H1 (cell line): ENCODE measurements around the gene CD99. TPM values are rescaled to one million over a fixed set of nuclear protein-coding genes. Genes with fewer than 3 reads are reported as not detected.

Experiments used
- CTCF ChIA-PET: fragments of 300-600 bp; sonication (Branson Sonifier 250); formaldehyde crosslinking; loops from one replicate; lab custom pipeline; 2021; ENCODE audit not compliant: partially characterized antibody; lab: Charles Lee
- POLR2A ChIA-PET: fragments of 300-600 bp; sonication (Branson Sonifier 250); formaldehyde crosslinking; loops from one replicate; lab custom pipeline; 2021; ENCODE audit warnings: inconsistent platforms; ENCODE audit not compliant: partially characterized antibody; lab: Charles Lee
- DNase-seq, 2 experiments: peaks; one replicate each; pipeline versions ENCODE4 v3.0.0 to v3.0.0-alpha.2; 2010 to 2022; ENCODE audit warnings: low spot score in 2 of 2, low read depth in 1 of 2, mixed read lengths in 1 of 2
- FAIRE-seq: peaks from 2 replicates; lab custom pipeline; 2011; peaks lifted over from hg19 to GRCh38; lab: Jason Lieb, UNC
- H2AFZ ChIP-seq: 2 replicates; pipeline ENCODE4 v1.8.1; 2012; ENCODE audit warnings: low read length, inconsistent platforms
- H2AK5ac ChIP-seq: 2 replicates; pipeline ENCODE4 v1.6.1; 2013; ENCODE audit warnings: low read depth, low read length
- H2BK120ac ChIP-seq: replicated peaks from 2 replicates; pipeline ENCODE3; 2013; ENCODE audit warnings: low read depth, low read length, inconsistent platforms
- H2BK12ac ChIP-seq: 2 replicates; pipeline ENCODE4 v1.6.1; 2013; ENCODE audit warnings: low read depth, low read length
- H2BK15ac ChIP-seq: 2 replicates; pipeline ENCODE4 v1.6.1; 2013; ENCODE audit warnings: low read length
- H2BK20ac ChIP-seq: 2 replicates; pipeline ENCODE4 v1.6.1; 2013; ENCODE audit warnings: low read length
- H2BK5ac ChIP-seq: 2 replicates; pipeline ENCODE4 v1.6.1; 2013; ENCODE audit warnings: low read depth, low read length
- H3K14ac ChIP-seq: 2 replicates; pipeline ENCODE4 v1.6.1; 2013; ENCODE audit warnings: inconsistent platforms; ENCODE audit not compliant: insufficient read length
- H3K18ac ChIP-seq: 2 replicates; pipeline ENCODE4 v1.6.1; 2013; ENCODE audit warnings: low read length; ENCODE audit errors: extremely low read depth
- H3K23ac ChIP-seq: 2 replicates; pipeline ENCODE4 v1.6.1; 2013; ENCODE audit warnings: inconsistent platforms; ENCODE audit not compliant: insufficient read length
- H3K23me2 ChIP-seq: 2 replicates; pipeline ENCODE4 v1.6.1; 2013; ENCODE audit warnings: low read depth, low read length
- H3K27ac ChIP-seq: 2 replicates; pipeline ENCODE4 v1.6.1; 2011; ENCODE audit warnings: low read depth, low read length, inconsistent platforms
- H3K27me3 ChIP-seq, 4 experiments: replicated peaks in 1 of 4; 1 replicate in 1 of 4; 2 replicates in 3 of 4; pipeline versions ENCODE4 v1.6.1 to v1.8.1; 2011 to 2013; ENCODE audit warnings: low read length in 3 of 4, mild to moderate bottlenecking in 3 of 4, inconsistent platforms in 2 of 4, mixed read lengths in 2 of 4, moderate library complexity in 1 of 4; ENCODE audit not compliant: control insufficient read depth in 3 of 4, insufficient read depth in 3 of 4; ENCODE audit errors: extremely low read depth in 1 of 4
- H3K36me3 ChIP-seq, 4 experiments: 2 replicates each; pipeline versions ENCODE4 v1.6.1 to v1.8.1; 2011 to 2013; ENCODE audit warnings: mild to moderate bottlenecking in 4 of 4, low read length in 3 of 4, moderate library complexity in 2 of 4, control low read depth in 1 of 4, inconsistent platforms in 1 of 4; ENCODE audit not compliant: insufficient read depth in 4 of 4, control insufficient read depth in 2 of 4
- H3K4ac ChIP-seq: replicated peaks from 2 replicates; pipeline ENCODE3; 2013; ENCODE audit warnings: low read length, low read depth, mixed read lengths, inconsistent platforms; ENCODE audit not compliant: insufficient read length
- H3K4me1 ChIP-seq, 4 experiments: replicated peaks in 1 of 4; 1 replicate in 1 of 4; 2 replicates in 3 of 4; pipeline versions ENCODE4 v1.6.1 to v1.8.1; 2011 to 2013; ENCODE audit warnings: low read length in 3 of 4, inconsistent platforms in 2 of 4, mixed read lengths in 1 of 4; ENCODE audit not compliant: insufficient read depth in 4 of 4, control insufficient read depth in 3 of 4
- H3K4me2 ChIP-seq, 2 experiments: 2 replicates each; pipeline versions ENCODE4 v1.6.1 to v1.8.1; 2011 to 2013; ENCODE audit warnings: low read depth in 2 of 2, low read length in 2 of 2, control low read depth in 1 of 2, inconsistent platforms in 1 of 2, mild to moderate bottlenecking in 1 of 2; ENCODE audit not compliant: insufficient read depth in 1 of 2
- H3K4me3 ChIP-seq, 4 experiments: fragments of 200-600, 300-600 bp in 1 of 4; sonication (generic), shearing (Covaris generic), sonication (Bioruptor Twin) in 1 of 4; 2 replicates each; pipeline versions ENCODE4 v1.5.1 to v1.8.1; 2011 to 2016; ENCODE audit warnings: low read length in 4 of 4, low read depth in 3 of 4, control low read depth in 2 of 4, inconsistent platforms in 2 of 4, mild to moderate bottlenecking in 2 of 4, mixed read lengths in 1 of 4, moderate library complexity in 1 of 4; ENCODE audit not compliant: insufficient read depth in 2 of 4; ENCODE audit errors: extremely low read depth in 1 of 4
- H3K56ac ChIP-seq: replicated peaks from 2 replicates; pipeline ENCODE3; 2013; ENCODE audit warnings: low read depth, mild to moderate bottlenecking, mixed read lengths, low read length, inconsistent platforms; ENCODE audit not compliant: insufficient read length
- H3K79me1 ChIP-seq: 2 replicates; pipeline ENCODE4 v1.6.1; 2013; ENCODE audit warnings: low read depth, low read length, control low read depth
- H3K79me2 ChIP-seq, 2 experiments: 2 replicates each; pipeline versions ENCODE4 v1.6.1 to v1.8.1; 2012 to 2013; ENCODE audit warnings: low read length in 2 of 2, mild to moderate bottlenecking in 2 of 2, inconsistent platforms in 1 of 2; ENCODE audit not compliant: insufficient read depth in 2 of 2, control insufficient read depth in 1 of 2
- H3K9ac ChIP-seq, 4 experiments: replicated peaks in 1 of 4; 1 replicate in 1 of 4; 2 replicates in 3 of 4; pipeline versions ENCODE4 v1.6.1 to v1.8.1; 2011 to 2013; ENCODE audit warnings: low read depth in 3 of 4, low read length in 3 of 4, control low read depth in 2 of 4, mild to moderate bottlenecking in 2 of 4, moderate library complexity in 2 of 4, inconsistent platforms in 1 of 4; ENCODE audit errors: extremely low read depth in 1 of 4
- H3K9me3 ChIP-seq, 2 experiments: 2 replicates each; pipeline versions ENCODE4 v1.6.1 to v1.8.1; 2012 to 2013; ENCODE audit warnings: mild to moderate bottlenecking in 2 of 2, moderate library complexity in 2 of 2, control low read depth in 1 of 2, inconsistent platforms in 1 of 2, low read depth in 1 of 2, low read length in 1 of 2, mixed read lengths in 1 of 2; ENCODE audit not compliant: insufficient read depth in 2 of 2
- H4K20me1 ChIP-seq, 2 experiments: replicated peaks in 1 of 2; 2 replicates each; pipeline versions ENCODE3 to v1.8.1; 2011 to 2013; ENCODE audit warnings: inconsistent platforms in 2 of 2, low read length in 2 of 2, mild to moderate bottlenecking in 1 of 2; ENCODE audit not compliant: insufficient read depth in 2 of 2, control insufficient read depth in 1 of 2
- H4K5ac ChIP-seq: 2 replicates; pipeline ENCODE4 v1.6.1; 2013; ENCODE audit warnings: low read length, low read depth, mixed read lengths, inconsistent platforms; ENCODE audit not compliant: insufficient read length
- H4K8ac ChIP-seq: 2 replicates; pipeline ENCODE4 v1.8.0; 2013; ENCODE audit warnings: mild to moderate bottlenecking, moderate library complexity, low read length, inconsistent platforms; ENCODE audit not compliant: insufficient read depth; ENCODE audit errors: extremely low read depth
- H4K91ac ChIP-seq: replicated peaks from 2 replicates; pipeline ENCODE3; 2013; ENCODE audit warnings: low read length, mixed read lengths, inconsistent platforms; ENCODE audit not compliant: insufficient read length
- ASH2L ChIP-seq: fragments of 200-600, 300-600 bp; sonication (generic); IDR thresholded peaks from one replicate; pipeline ENCODE4 v1.7.1; 2017; ENCODE audit warnings: low read length
- BACH1 ChIP-seq: IDR thresholded peaks from 2 replicates; pipeline ENCODE4 v1.6.1; 2012; ENCODE audit warnings: low read length, improper control_type of control experiment
- BCL11A ChIP-seq, 2 experiments: IDR thresholded peaks; one replicate each; pipeline ENCODE4 v1.6.1; 2011; ENCODE audit warnings: low read depth in 2 of 2, low read length in 2 of 2, mild to moderate bottlenecking in 2 of 2
- BRCA1 ChIP-seq: IDR thresholded peaks from 2 replicates; pipeline ENCODE4 v1.6.1; 2012; ENCODE audit warnings: low read depth, low read length, improper control_type of control experiment
- CHD2 ChIP-seq: IDR thresholded peaks from 2 replicates; pipeline ENCODE4 v1.6.1; 2012; ENCODE audit warnings: low read length, improper control_type of control experiment
- CTCF ChIP-seq, 3 experiments: IDR thresholded peaks; 1 replicate in 2 of 3; 2 replicates in 1 of 3; pipeline versions ENCODE4 v1.5.1 to v1.6.1; 2011; ENCODE audit warnings: low read length in 3 of 3, mild to moderate bottlenecking in 3 of 3, inconsistent platforms in 2 of 3, low read depth in 1 of 3, moderate library complexity in 1 of 3; ENCODE audit not compliant: insufficient read depth in 1 of 3; ENCODE audit errors: control extremely low read depth in 1 of 3
- KDM5A ChIP-seq: fragments of 200-600 bp; IDR thresholded peaks from 2 replicates; pipeline ENCODE4 v1.7.1; 2012; ENCODE audit warnings: mild to moderate bottlenecking, low read length, inconsistent platforms, mixed read lengths
- POLR2A ChIP-seq, 2 experiments: IDR thresholded peaks; 1 replicate in 1 of 2; 2 replicates in 1 of 2; pipeline ENCODE4 v1.6.1; 2011; ENCODE audit warnings: low read depth in 2 of 2, low read length in 2 of 2, mild to moderate bottlenecking in 2 of 2; ENCODE audit errors: control extremely low read depth in 1 of 2
- TBP ChIP-seq: IDR thresholded peaks from 2 replicates; pipeline ENCODE4 v1.6.1; 2011; ENCODE audit warnings: low read depth, low read length, improper control_type of control experiment
- WGBS, 2 experiments: shearing (Covaris generic) in 1 of 2; methylation state at CpG; one replicate each; pipeline versions ENCODE4 v1.1.6 to v1.1.7; 2013 to 2015; ENCODE audit warnings: low lambda C conversion rate in 2 of 2, mixed read lengths in 2 of 2, inconsistent platforms in 1 of 2, low coverage in 1 of 2, missing lambda C conversion rate in 1 of 2; ENCODE audit not compliant: insufficient replicate concordance in 2 of 2, insufficient coverage in 1 of 2, insufficient read length in 1 of 2; ENCODE audit errors: extremely low coverage in 1 of 2, missing lambda C conversion rate in 1 of 2; 5-methylcytosine and 5-hydroxymethylcytosine counted together
- polyA plus RNA-seq, 7 experiments: library from polyadenylated mRNA; depleted of rRNA in 3 of 7; stranded (reverse) in 5 of 7; unstranded in 2 of 7; fragments of >200 nt in 5 of 7; fragments of 200-250 nt in 2 of 7; gene quantifications; 1 replicate in 5 of 7; 2 replicates in 1 of 7; 4 replicates in 1 of 7; pipeline versions ENCODE4 v1.2.1 to v1.2.3, GENCODE V29; 2011 to 2013; ENCODE audit warnings: missing spikeins in 2 of 7, mixed read lengths in 2 of 7
- total RNA-seq: library from RNA; stranded (reverse); fragmentation: NEBNext Ultra II Directional; extraction: Animal tissue kit (Norgen Biotek cat#: 25700); gene quantifications from 2 replicates; pipeline ENCODE4 v1.2.1, GENCODE V29; 2021

Gene CD99
- total and polyA plus RNA-seq, 2 of the 8 experiments (the other 6 are each of a cell fraction or from before 2014, with no cell fraction given), result 30.1 to 47.8 TPM

- Histone ChIP-seq H3K23me2 (peaks cover 8% of the 10 kb centered on the region; the same call in 1 of the 2 replicates), H3K23ac (no peak overlapping the region), H2BK15ac (no peak overlapping the region), H2AFZ (no peak overlapping the region), H3K36me3 (no peaks in the 10 kb centered on the region; a peak in 1 of 8 replicates), H2BK20ac (no peak overlapping the region), H3K27ac (no peak overlapping the region), H3K79me2 (peaks cover 0 to 9% of the 10 kb centered on the region in 2 experiments; a peak in 3 of 4 replicates), H2BK120ac (no peak overlapping the region), H4K5ac (no peak overlapping the region), H2BK12ac (no peak overlapping the region), H3K4me3 (no peak overlapping the region), H3K27me3 (no peaks in the 10 kb centered on the region), H4K8ac (no peak overlapping the region), H3K9me3 (no peaks in the 10 kb centered on the region), H3K4ac (no peak overlapping the region), H4K20me1 (peaks cover 0 to 8% of the 10 kb centered on the region in 2 experiments), H3K56ac (no peak overlapping the region), H3K14ac (no peak overlapping the region), H3K79me1 (peaks cover 5% of the 10 kb centered on the region; the same call in 1 of the 2 replicates), H3K18ac (no peak overlapping the region), H3K4me1 (peaks cover 6 to 31% (median 12%) of the 10 kb centered on the region in 4 experiments), H3K4me2 (no peak overlapping the region), H4K91ac (no peak overlapping the region), H2BK5ac (no peak overlapping the region), H2AK5ac (no peak overlapping the region), H3K9ac (no peak overlapping the region)
- 94% methylated on average over 18 of the region's 18 CpGs; no CpG with 5 or more reads in 1 of the 2 experiments for WGBS, 2 experiments
- POLR2A ChIA-PET, result no interaction called here
- CTCF ChIA-PET, result no interaction called here
- FAIRE-seq (no peak), DNase-seq (no peak)
- TF ChIP-seq ASH2L, result no peak
- TF ChIP-seq BACH1, result no peak
- TF ChIP-seq POLR2A (IDR thresholded peaks at IDR 0.05; ENCODE audit: control extremely low read depth in 1 of 2, low read depth in 2 of 2, low read length in 2 of 2), result no peak
- TF ChIP-seq CHD2, result no peak
- no peak for TF ChIP-seq KDM5A
- no peak for TF ChIP-seq CTCF (IDR thresholded peaks at IDR 0.05; ENCODE audit: control extremely low read depth in 1 of 3, insufficient read depth in 1 of 3, low read depth in 1 of 3, low read length in 3 of 3)
- no peak for TF ChIP-seq BCL11A (IDR thresholded peaks at IDR 0.05; ENCODE audit: low read depth in 2 of 2, low read length in 2 of 2)
- no peak for TF ChIP-seq BRCA1
- no peak for TF ChIP-seq TBP
These were observed 14.1 kb downstream of the CD99 start for GRCh38 chrX:2705046-2705832.
